Caco-2 (cell line): ENCODE data around the gene ZNF26. TPM values are rescaled to one million over a fixed set of nuclear protein-coding genes. Genes with fewer than 3 reads are reported as not detected.

Experiments
- BruUV-seq: library from RNA; stranded (reverse); fragments of 400-500 nt; replicated peaks from 2 replicates; lab custom pipeline; 2021; lab: Mats Ljungman, UMichigan
- CTCF ChIA-PET: fragments of 300-600 bp; sonication (Branson Sonifier 250); formaldehyde crosslinking; loops from one replicate; lab custom pipeline; 2022; ENCODE audit warnings: antibody characterized with exemption; lab: Charles Lee
- POLR2A ChIA-PET: fragments of 300-600 bp; sonication (Branson Sonifier 250); formaldehyde crosslinking; loops from one replicate; lab custom pipeline; 2022; ENCODE audit warnings: antibody characterized with exemption; lab: Charles Lee
- DNase-seq, 2 experiments: peaks; one replicate each; pipeline versions ENCODE4 v3.0.0 to v3.0.0-alpha.2; 2020 to 2022
- H3K27me3 ChIP-seq: replicated peaks from 2 replicates; pipeline ENCODE4 v1.6.0; 2011; ENCODE audit warnings: low read length; ENCODE audit not compliant: control insufficient read depth, insufficient read depth
- H3K36me3 ChIP-seq: 2 replicates; pipeline ENCODE4 v1.5.1; 2011; ENCODE audit warnings: low read length; ENCODE audit not compliant: control insufficient read depth, insufficient read depth
- H3K4me1 ChIP-seq: fragments of 250-450 bp; sonication (Bioruptor Pico); 2 replicates; pipeline ENCODE4 v1.5.1; 2020; ENCODE audit warnings: mild to moderate bottlenecking
- H3K4me3 ChIP-seq: 2 replicates; pipeline ENCODE4 v1.5.1; 2011; ENCODE audit warnings: low read depth, mild to moderate bottlenecking, control low read depth, low read length
- H3K9me3 ChIP-seq: fragments of 250-450 bp; sonication (Bioruptor Pico); 2 replicates; pipeline ENCODE4 v1.5.1; 2020; ENCODE audit warnings: mild to moderate bottlenecking, moderate library complexity
- H3K27ac Mint-ChIP-seq: one replicate; pipeline ENCODE4 v1.8.0; 2022; ENCODE audit warnings: mixed read lengths; ENCODE audit not compliant: unreplicated experiment
- H3K27me3 Mint-ChIP-seq: one replicate; pipeline ENCODE4 v1.8.0; 2022; ENCODE audit warnings: mixed read lengths; ENCODE audit not compliant: insufficient read depth, unreplicated experiment
- H3K36me3 Mint-ChIP-seq: one replicate; pipeline ENCODE4 v1.8.0; 2022; ENCODE audit warnings: mild to moderate bottlenecking, mixed read lengths; ENCODE audit not compliant: insufficient read depth, unreplicated experiment
- H3K4me1 Mint-ChIP-seq: one replicate; pipeline ENCODE4 v1.8.0; 2022; ENCODE audit warnings: low read depth, mixed read lengths; ENCODE audit not compliant: unreplicated experiment
- H3K4me3 Mint-ChIP-seq: one replicate; pipeline ENCODE4 v1.8.0; 2022; ENCODE audit warnings: mild to moderate bottlenecking, moderate library complexity, mixed read lengths; ENCODE audit not compliant: unreplicated experiment
- H3K9me3 Mint-ChIP-seq: one replicate; pipeline ENCODE4 v1.8.0; 2022; ENCODE audit warnings: mixed read lengths; ENCODE audit not compliant: unreplicated experiment
- CTCF ChIP-seq, 2 experiments: fragments of 200-600 bp in 1 of 2; IDR thresholded peaks; 1 replicate in 1 of 2; 2 replicates in 1 of 2; pipeline versions ENCODE4 v1.5.1 to v1.8.0; 2011 to 2022; ENCODE audit warnings: antibody characterized with exemption in 1 of 2, control low read depth in 1 of 2, inconsistent platforms in 1 of 2, low read depth in 1 of 2, low read length in 1 of 2, mild to moderate bottlenecking in 1 of 2, moderate library complexity in 1 of 2; ENCODE audit not compliant: insufficient read depth in 1 of 2, severe bottlenecking in 1 of 2, unreplicated experiment in 1 of 2
- intact Hi-C: fragments of 100-400 bp; cut with micrococcal nuclease; formaldehyde crosslinking; loops from one replicate; pipeline ENCODE4 v1.10.0; 2022; ENCODE audit not compliant: unreplicated experiment
- total RNA-seq: library from RNA; stranded (reverse); gene quantifications from 2 replicates; pipeline ENCODE4 v1.2.3, GENCODE V29; 2022

The ZNF26 gene
- total RNA-seq, 1 experiment from 2014 or later, result 17.8 TPM

GRCh38 chr12:132952371-132953162, 33.6 kb upstream of the ZNF26 start:
- peaks cover 20% of the 10 kb centered on the region for H3K9me3 Mint-ChIP-seq
- H3K36me3 Mint-ChIP-seq, result peaks cover 43% of the 10 kb centered on the region
- Histone ChIP-seq H3K27me3 (no peaks in the 10 kb centered on the region), H3K4me1 (no peaks in the 10 kb centered on the region), H3K9me3 (peaks cover 41% of the 10 kb centered on the region), H3K4me3 (no peak overlapping the region), H3K36me3 (no peaks in the 10 kb centered on the region)
- intact Hi-C loops, result no loop called here
- POLR2A ChIA-PET, result no interaction called here
- H3K27me3 Mint-ChIP-seq, result no peaks in the 10 kb centered on the region
- no peak for DNase-seq
- TF ChIP-seq CTCF (IDR thresholded peaks at IDR 0.05; ENCODE audit: insufficient read depth in 1 of 2, low read depth in 1 of 2, low read length in 1 of 2, severe bottlenecking in 1 of 2, unreplicated experiment in 1 of 2), result no peak
- H3K4me3 Mint-ChIP-seq, result no peak overlapping the region
- BruUV-seq, result no TSS peak
- CTCF ChIA-PET, result no interaction called here
- H3K4me1 Mint-ChIP-seq, result peaks cover 11% of the 10 kb centered on the region
- peak overlapping the region; percentile 48 for H3K27ac Mint-ChIP-seq

- Histone ChIP-seq H3K36me3 (no peaks in the 10 kb centered on the region), H3K4me1 (no peaks in the 10 kb centered on the region), H3K27me3 (no peaks in the 10 kb centered on the region), H3K9me3 (peaks cover 41% of the 10 kb centered on the region), H3K4me3 (no peak overlapping the region)
- peaks cover 43% of the 10 kb centered on the region for H3K36me3 Mint-ChIP-seq
- ChIA-PET POLR2A (no interaction called here), CTCF (no interaction called here)
- H3K27me3 Mint-ChIP-seq, result no peaks in the 10 kb centered on the region
- DNase-seq, result no peak
- peaks cover 11% of the 10 kb centered on the region for H3K4me1 Mint-ChIP-seq
- no peak overlapping the region for H3K27ac Mint-ChIP-seq
- peaks cover 20% of the 10 kb centered on the region for H3K9me3 Mint-ChIP-seq
- BruUV-seq, result no TSS peak
- intact Hi-C loops, result no loop called here
- no peak for TF ChIP-seq CTCF (IDR thresholded peaks at IDR 0.05; ENCODE audit: insufficient read depth in 1 of 2, low read depth in 1 of 2, low read length in 1 of 2, severe bottlenecking in 1 of 2, unreplicated experiment in 1 of 2)
- H3K4me3 Mint-ChIP-seq, result no peak overlapping the region
Observed at GRCh38 chr12:132953163-132953425, 33.1 kb upstream of the ZNF26 start.

- no peaks in the 10 kb centered on the region for H3K27me3 ChIP-seq
- ChIA-PET POLR2A (no interaction called here), CTCF (no interaction called here)
- peaks cover 39% of the 10 kb centered on the region for H3K9me3 ChIP-seq
- H3K4me1 ChIP-seq, result no peaks in the 10 kb centered on the region
- no peak for TF ChIP-seq CTCF (IDR thresholded peaks at IDR 0.05; ENCODE audit: insufficient read depth in 1 of 2, low read depth in 1 of 2, low read length in 1 of 2, severe bottlenecking in 1 of 2, unreplicated experiment in 1 of 2)
- Mint-ChIP-seq H3K9me3 (peaks cover 20% of the 10 kb centered on the region), H3K27me3 (no peaks in the 10 kb centered on the region), H3K4me1 (peaks cover 11% of the 10 kb centered on the region), H3K36me3 (peaks cover 43% of the 10 kb centered on the region), H3K4me3 (no peak overlapping the region), H3K27ac (no peak overlapping the region)
- no peak for DNase-seq
- intact Hi-C loops, result no loop called here
- no peak overlapping the region for H3K4me3 ChIP-seq
- no TSS peak for BruUV-seq
- no peaks in the 10 kb centered on the region for H3K36me3 ChIP-seq
Observed at GRCh38 chr12:132953771-132954170, 32.4 kb upstream of the ZNF26 start.
